Measurements from ENCODE around the gene DNM3. TPM values are rescaled to one million over a fixed set of nuclear protein-coding genes. Genes with fewer than 3 reads are reported as not detected.

DNM3 gene
- total and polyA plus RNA-seq, 2 of the 8 experiments (the other 6 are each of a cell fraction or from before 2014, with no cell fraction given), result 2.0 to 8.5 TPM

DNA sequence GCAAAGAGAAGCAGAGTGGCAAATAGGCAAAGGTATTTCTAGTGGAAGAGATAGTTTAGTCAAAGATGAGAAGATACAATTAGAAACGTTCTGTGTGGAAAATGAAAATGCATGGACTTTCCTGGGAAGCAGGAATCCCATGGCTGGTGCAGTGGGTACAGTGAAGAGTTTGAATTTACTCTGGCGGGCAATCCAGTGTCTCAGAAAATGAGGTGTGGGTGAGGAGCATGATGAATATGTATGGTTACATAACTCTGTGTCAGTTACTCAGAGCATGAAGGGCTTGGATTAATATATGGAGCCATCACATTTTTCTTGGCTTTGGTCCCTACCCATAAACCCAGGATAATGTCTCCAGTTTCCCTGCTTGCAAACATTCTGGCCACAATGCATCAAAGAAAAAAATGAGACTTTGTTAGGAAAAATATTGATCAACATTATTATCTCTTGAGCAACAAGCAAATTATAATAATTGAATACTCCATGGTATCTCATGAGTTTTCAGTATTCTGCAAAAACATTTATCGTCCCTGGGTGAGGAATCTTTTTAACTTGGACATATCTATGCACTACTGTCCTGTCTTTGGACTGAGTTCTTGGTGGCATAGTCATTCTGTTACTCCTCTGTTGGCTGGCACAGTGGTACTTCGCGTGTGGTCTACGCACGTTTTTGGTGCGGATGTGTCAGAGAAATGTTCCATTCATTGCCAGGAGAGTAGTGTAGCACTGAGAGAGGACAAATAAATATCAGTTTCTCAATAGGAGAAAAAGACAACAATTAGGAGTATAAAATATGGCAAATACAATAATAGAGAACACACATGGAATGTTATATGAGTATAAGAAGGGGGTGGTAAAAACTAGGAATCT, 405.5 kb downstream of the DNM3 start:
- WGBS, 2 experiments (ENCODE audit: extremely low coverage in 1 of 2, insufficient coverage in 1 of 2, insufficient read length in 1 of 2, insufficient replicate concordance in 2 of 2, low coverage in 1 of 2, low lambda C conversion rate in 2 of 2, missing lambda C conversion rate in 1 of 2), result 93% methylated on average over 8 of the region's 8 CpGs; no CpG with 5 or more reads in 1 of the 2 experiments

More for the DNA sequence above, 405.5 kb downstream of the DNM3 start:
- Histone ChIP-seq H3K9ac (replicated peaks in 1 of 4; ENCODE audit: extremely low read depth in 1 of 4, low read depth in 3 of 4, low read length in 3 of 4) (no peak overlapping the region), H2BK120ac (replicated peaks; ENCODE audit: low read depth, low read length) (no peak overlapping the region), H3K27me3 (replicated peaks in 1 of 4; ENCODE audit: control insufficient read depth in 3 of 4, extremely low read depth in 1 of 4, insufficient read depth in 3 of 4, low read length in 3 of 4) (no peaks in the 10 kb centered on the region), H2AFZ (ENCODE audit: low read length) (no peak overlapping the region), H4K91ac (replicated peaks; ENCODE audit: insufficient read length, low read length) (no peak overlapping the region), H2BK12ac (ENCODE audit: low read depth, low read length) (no peak overlapping the region), H3K79me1 (ENCODE audit: low read depth, low read length) (no peaks in the 10 kb centered on the region), H3K4me2 (ENCODE audit: insufficient read depth in 1 of 2, low read depth in 2 of 2, low read length in 2 of 2) (no peak overlapping the region), H3K9me3 (ENCODE audit: insufficient read depth in 2 of 2, low read depth in 1 of 2, low read length in 1 of 2) (no peaks in the 10 kb centered on the region), H2BK5ac (ENCODE audit: low read depth, low read length) (no peak overlapping the region), H2BK15ac (ENCODE audit: low read length) (no peak overlapping the region), H2BK20ac (ENCODE audit: low read length) (no peak overlapping the region), H4K20me1 (replicated peaks in 1 of 2; ENCODE audit: control insufficient read depth in 1 of 2, insufficient read depth in 2 of 2, low read length in 2 of 2) (no peaks in the 10 kb centered on the region), H3K36me3 (ENCODE audit: control insufficient read depth in 2 of 4, insufficient read depth in 4 of 4, low read length in 3 of 4) (no peaks in the 10 kb centered on the region), H3K4ac (replicated peaks; ENCODE audit: insufficient read length, low read depth, low read length) (no peak overlapping the region), H4K5ac (ENCODE audit: insufficient read length, low read depth, low read length) (no peak overlapping the region), H3K23me2 (ENCODE audit: low read depth, low read length) (no peaks in the 10 kb centered on the region), H3K4me1 (replicated peaks in 1 of 4; ENCODE audit: control insufficient read depth in 3 of 4, insufficient read depth in 4 of 4, low read length in 3 of 4) (no peaks in the 10 kb centered on the region), H4K8ac (ENCODE audit: extremely low read depth, insufficient read depth, low read length) (no peak overlapping the region), H3K23ac (ENCODE audit: insufficient read length) (no peak overlapping the region), H3K18ac (ENCODE audit: extremely low read depth, low read length) (no peak overlapping the region), H3K4me3 (ENCODE audit: extremely low read depth in 1 of 4, insufficient read depth in 2 of 4, low read depth in 3 of 4, low read length in 4 of 4) (no peak overlapping the region), H3K56ac (replicated peaks; ENCODE audit: insufficient read length, low read depth, low read length) (no peak overlapping the region), H2AK5ac (ENCODE audit: low read depth, low read length) (no peak overlapping the region), H3K14ac (ENCODE audit: insufficient read length) (no peak overlapping the region), H3K79me2 (ENCODE audit: control insufficient read depth in 1 of 2, insufficient read depth in 2 of 2, low read length in 2 of 2) (no peaks in the 10 kb centered on the region), H3K27ac (ENCODE audit: low read depth, low read length) (no peak overlapping the region)
- DNase-seq (ENCODE audit: low read depth in 1 of 2, low spot score in 2 of 2) (no peak), FAIRE-seq (no peak)
- TF ChIP-seq BCL11A (IDR thresholded peaks at IDR 0.05; ENCODE audit: low read depth in 2 of 2, low read length in 2 of 2) (no peak), RNF2 (IDR thresholded peaks at IDR 0.05; ENCODE audit: borderline replicate concordance, low read depth, low read length, missing control alignments, poor library complexity, severe bottlenecking) (no peak), KDM4A (IDR thresholded peaks at IDR 0.05; ENCODE audit: low read depth, low read length, severe bottlenecking) (no peak), CHD1 (IDR thresholded peaks at IDR 0.05; ENCODE audit: low read depth, low read length) (no peak), TCF12 (IDR thresholded peaks at IDR 0.05; ENCODE audit: low read depth, low read length) (no peak), BRCA1 (IDR thresholded peaks at IDR 0.05; ENCODE audit: low read depth, low read length) (no peak)
- ChIA-PET POLR2A (ENCODE audit: partially characterized antibody) (no interaction called here), CTCF (ENCODE audit: partially characterized antibody) (interaction anchor here (0.6 to 1.4 kb wide), 3 partner anchors 11 to 259 kb away, joined by 3 read pairs; no protein-coding TSS in a partner anchor)

Data from H1 (cell line).